Inferior parietal cortex (tissue), 1 donor: ENCODE measurements around the gene CST7.

Experiments used
- DNase-seq: peaks from one replicate; pipeline ENCODE4 v3.0.0-alpha.2; 2016; ENCODE audit errors: extremely low spot score

The CST7 gene

DNA sequence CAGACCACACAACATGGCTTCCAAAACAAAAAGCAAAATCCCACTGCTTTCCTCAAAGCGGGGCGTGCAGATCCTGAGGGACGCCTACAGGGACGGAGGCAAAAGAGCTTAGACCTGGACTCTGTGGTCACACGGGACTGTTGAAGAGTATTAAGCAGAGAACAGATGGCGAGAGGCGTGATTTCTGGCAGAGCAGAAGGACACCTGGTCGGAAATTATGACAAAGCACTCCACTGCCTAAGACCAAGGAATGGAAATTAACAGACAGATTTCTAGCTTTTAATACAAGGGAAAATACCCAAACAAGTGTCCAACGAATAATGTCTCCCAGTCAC, 15.4 kb downstream of the CST7 start:
- DNase-seq: no peak

DNA sequence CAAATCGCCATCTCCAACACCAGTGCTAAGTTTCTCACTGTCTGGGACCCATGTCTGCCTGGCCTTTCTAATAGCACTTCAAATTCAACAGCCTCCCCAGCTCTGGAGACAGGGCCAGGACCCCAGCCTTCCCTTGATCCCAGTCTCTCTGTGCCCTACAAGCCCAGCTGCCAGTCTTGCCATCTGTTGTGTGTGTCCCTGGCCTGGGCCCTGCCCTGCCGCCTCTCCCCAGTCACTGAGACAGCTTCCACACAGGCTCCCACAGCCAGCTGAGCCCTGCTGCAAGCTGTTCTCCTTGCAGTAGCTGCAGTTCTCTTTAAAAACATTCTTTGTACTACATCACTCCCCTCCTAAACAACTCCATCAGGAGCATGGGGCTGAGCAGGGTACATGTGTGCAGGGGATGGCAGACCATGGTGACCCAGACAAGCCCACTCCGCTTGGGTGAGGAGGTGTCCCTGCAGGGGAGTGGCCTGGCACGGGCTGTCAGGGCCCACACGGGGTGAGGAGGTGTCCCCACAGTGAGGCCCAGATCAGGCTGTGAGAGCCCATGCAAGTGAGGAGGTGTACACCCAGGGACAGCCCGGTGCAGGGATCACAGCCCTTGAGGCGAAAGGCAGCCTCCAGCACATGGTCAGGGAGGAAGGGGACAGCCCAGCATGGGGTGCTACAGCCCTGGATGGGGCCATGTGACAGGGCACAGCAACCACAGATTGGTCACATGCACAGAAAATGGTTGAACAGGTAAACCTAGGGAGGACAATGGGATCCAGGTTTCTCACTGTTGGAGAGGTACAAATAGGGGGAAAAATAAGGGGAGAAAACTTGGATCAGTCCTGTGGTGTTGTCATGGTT, 16.2 kb downstream of the CST7 start:
- no peak for DNase-seq

DNA sequence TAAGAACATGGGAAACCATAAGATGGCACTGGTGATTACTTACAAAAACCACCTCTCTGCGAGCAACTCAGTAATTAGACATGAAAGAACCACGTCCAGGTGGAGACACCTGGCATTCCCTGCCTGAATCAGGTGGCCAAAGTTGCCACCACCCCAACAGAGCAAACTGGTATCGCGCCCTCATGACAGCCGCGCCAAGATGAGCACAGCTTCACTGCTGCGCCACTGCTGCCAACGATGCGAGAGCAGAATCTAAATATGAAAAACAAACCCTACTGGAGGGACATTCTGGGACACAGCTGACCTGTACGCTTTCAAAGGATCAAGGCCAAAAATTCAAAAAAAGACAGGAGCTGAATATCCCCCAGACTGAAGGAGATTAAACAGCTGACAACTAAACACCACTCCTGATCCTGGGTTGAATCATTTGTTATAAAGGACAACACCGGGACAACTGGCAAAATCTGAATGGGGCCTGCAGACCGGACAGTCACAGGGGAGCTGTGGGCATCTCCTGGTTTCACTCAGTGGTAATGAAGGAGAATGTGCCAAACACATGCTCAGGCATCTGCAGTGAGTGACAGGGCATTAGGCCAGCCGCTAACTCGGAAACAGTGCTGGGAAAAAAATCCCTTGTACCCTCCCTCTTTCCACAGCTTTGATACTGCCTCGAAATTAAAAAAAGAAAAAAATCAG, 17.4 kb downstream of the CST7 start:
- DNase-seq: no peak

DNA sequence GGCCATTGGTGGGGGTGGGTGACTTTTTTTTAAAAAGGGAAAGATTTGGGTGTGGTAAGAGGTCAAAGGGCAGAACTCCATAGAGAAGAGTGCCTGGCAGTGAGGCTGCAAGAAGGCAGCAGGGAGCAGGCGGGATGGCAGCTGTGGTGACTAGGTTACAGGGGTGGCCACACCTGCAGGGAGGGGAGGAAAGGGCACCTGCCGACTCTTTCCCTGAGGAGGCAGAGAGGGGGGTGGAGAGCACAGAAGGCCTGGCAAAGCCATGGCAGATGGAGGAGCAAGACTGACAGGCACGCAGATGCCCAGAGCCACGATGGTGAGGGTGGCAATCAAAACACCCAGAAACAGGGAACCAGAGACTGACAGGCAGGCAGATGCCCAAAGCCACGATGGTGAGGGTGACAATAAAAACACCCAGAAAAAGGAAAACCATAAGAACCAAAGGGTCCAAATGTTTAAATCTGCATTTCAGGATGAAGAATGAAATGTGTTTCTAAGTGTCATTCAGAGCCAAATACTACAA, 19.3 kb downstream of the CST7 start:
- no peak for DNase-seq

DNA sequence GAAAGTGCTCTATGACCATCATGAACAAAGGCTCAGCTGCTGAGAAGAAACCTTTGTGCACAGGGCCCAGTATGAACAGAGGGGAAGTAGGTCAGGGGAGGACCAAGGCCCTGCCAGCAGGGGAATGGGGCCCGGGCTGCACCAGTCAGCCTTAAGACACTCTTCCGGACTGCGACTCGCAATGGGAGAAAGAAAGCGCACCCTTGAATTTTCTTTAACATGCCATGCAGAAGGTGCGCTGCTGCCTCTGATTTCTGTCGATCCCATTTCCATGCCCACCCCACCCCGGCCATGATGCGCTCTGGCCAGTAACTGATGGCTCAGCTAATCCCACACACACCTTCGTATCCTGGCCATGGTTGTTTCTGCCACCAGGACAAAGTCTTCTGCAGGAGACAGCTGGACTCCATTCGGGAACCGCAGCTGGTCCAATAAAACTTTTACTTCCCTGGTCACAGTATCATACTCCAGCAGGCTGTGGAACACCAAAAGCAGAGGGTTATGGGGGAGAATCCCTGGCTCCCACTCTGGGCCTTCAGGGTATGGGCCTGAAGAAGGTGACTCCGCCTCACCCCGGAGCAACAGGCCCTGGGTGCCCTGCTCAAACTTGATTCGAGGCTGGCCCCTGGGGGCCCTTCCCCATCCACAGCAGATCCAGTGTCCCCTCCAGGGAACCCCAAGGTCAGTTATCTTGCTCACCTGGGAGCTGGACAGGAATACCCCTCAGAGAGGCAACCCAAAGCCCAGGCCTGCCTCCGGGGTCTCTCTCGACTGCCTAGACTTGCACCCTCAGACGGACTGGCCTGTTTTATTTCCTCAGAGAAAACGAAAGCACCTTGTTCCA, 20.3 kb downstream of the CST7 start:
- DNase-seq: no peak

DNA sequence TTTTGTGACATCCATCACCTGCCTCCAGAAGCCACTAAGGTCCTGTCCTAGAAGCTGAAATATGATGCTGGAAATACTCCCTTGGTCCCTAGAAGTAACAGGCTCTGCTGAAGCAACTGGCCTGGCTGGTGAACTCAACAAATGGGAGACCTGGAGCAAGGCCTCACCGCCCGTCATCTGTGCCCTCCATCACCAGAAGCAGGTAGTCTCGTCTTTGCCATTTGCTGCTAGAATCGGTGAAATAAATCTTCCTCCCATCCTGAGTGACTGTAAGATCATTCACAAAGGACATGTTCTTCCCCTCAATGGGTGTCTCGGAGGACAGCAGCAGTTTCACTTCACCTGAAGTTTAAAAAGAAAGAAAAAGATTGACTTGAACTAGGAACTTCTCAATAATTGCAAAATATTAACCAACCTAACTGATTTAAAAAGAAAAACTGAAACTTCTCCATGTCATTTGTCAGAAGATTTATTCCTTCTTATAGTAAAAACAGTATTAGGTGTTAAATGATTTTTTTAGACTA, 21.0 kb downstream of the CST7 start:
- DNase-seq: no peak

DNA sequence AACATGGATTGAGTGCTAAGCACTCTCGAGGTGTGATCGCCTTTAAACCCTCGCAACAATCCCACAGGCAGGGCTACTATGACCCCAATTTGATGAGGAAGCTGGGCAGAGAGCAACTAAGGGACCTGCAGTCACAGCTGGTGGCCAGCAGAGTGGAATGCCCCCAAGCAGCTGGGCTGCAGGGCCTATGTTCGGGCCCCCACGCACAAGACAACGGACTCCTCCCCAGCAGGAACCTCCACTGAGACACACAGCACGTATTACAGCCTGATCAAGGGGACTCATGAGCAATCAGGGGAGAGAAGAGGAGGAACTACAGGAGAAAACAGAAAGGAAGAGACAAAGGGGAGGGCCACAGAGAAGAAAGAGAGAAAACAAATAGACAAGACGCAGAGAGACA, 21.7 kb downstream of the CST7 start:
- DNase-seq: no peak

DNA sequence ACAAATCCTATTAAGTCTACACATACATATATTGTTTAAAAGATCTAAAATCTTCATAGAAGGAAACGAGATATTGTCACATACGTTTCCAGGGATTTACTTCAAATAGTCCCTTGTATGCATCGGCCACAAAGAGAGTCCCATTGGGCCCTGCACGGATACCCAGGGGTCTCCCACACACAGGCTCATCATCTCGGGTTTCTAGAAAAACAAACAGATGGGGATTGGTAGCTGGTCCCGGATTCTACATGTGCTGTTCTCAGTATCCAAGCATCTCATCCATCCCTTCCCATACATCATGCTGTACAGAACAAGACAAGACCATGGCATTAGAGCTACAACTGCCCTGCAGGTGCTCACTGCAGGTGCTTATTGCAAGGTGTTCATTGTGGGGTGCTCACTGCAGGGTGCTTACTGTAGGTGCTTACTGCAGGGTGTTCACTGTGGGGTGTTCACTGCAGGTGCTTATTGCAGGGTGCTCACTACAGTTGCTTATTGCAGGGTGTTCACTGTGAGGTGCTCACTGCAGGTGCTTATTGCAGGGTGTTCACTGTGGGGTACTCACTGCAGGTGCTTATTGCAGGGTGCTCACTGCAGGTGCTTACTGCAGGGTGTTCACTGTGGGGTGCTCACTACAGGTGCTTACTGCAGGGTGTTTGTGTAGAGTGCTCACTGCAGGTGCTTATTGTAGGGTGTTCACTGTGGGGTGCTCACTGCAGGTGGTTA, 22.5 kb downstream of the CST7 start:
- DNase-seq: no peak

DNA sequence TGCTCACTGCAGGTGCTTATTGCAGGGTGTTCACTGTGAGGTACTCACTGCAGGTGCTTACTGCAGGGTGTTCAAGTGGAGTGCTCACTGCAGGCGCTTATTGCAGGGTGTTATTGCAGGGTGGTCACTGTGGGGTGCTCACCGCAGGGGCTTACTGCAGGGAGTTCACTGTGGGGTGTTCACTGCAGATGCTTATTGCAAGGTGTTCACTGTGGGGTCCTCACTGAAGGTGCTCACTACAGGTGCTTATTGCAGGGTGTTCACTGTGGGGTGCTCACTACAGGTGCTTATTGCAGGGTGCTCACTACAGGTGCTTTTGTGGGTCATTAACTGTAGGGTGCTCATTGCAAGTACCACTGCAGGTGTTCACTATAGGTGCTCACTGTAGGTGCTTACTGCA, 23.3 kb downstream of the CST7 start:
- no peak for DNase-seq

DNA sequence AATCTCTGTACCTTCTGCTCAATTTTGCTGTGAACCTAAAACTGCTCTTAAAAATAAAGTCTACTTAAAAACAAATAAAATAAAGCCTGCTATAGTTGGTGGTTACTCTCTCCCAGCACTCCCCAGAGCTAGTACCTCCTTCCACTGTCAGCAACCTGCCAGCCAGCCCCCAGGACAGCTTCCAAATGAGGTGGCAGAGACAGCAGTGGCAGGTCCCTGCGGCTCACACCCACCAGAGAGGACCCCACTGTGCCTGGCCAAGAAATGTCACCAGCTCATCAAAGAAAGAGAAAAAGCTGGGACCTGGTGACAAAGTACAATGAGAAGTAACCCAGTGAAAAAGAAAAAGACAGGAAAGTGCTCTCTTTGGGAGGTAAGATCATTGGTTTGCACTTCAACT, 28.3 kb downstream of the CST7 start:
- DNase-seq: no peak

DNA sequence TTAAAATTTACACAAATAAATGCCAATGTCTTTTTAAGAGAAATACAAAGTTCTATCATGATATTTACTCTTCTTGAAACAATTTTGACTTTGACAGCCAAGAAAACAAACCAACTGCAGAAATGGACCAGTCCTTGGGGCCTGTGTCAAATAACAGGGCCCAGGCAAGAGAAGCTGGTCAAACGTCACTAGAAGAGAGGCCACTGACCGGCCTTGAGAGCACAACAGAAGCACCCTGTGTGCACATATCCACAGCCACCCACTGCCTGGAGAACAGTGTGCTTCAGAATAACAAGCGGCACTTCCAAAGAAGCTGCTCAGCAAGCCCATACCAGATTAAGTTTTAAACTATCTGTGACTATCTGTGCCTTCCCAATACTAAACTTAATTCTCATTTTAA, 28.7 kb downstream of the CST7 start:
- DNase-seq: no peak

DNA sequence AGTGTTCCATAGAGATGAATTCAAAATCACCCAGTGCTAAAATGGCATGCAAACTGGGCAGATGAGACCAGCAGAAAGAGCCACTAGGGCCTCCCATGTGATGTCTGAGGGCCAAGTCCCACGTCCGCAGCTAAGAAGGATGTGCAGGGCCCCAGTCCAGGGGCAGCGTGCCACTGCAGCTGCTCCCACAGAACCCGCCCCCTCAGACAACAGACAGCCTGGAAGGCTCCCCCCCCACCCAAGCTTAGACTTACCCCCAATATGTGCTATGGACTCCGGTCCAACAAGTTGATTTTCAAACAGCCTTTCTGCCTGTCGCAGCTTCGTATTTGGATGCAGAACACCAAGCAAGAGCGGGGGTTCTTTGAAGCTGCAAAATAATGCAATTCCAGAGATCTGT, 29.4 kb downstream of the CST7 start:
- peak; percentile 68 for DNase-seq

DNA sequence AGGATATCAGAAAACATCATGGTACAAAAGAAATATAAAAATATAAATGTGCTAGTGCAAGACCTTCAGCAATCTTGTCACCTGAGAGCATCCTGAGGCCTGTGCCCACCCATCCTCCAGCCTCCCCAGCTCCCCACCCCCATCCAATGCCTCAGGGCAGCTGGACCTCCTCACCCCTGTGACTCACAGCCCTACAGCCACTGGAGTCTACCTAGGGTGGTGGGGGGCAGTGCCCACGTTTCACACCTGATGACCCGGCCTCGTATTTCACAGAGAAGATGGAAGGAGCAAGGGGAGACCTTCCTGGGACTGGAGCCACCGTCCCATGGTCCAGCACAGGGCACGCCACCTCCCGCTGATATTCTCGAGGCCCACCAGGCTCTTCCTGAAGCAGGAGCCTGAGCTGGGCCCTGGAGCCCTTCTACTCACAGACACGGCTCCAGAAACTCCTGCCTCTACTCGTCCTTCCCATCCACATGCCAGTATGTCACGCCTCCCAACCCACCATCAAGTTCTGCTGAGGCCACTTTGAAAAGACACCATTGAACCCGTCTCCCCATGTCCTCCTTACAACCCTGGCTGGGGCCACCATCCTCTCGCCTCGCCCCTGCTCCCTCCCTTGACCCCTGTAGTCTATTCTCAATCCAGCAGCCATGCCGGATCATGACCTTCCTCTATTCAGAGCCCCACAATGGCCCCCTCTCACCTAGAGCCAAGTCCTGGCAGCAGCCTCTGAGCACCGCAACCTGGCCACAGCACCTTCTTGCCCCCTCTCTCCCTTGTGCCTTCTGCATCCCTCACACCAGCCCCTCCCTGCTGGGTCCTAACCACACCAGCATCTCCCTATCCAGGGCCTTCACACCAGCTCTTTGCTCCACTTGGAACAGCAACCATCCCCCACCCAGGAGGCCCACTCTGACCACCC, 30.2 kb downstream of the CST7 start:
- no peak for DNase-seq

DNA sequence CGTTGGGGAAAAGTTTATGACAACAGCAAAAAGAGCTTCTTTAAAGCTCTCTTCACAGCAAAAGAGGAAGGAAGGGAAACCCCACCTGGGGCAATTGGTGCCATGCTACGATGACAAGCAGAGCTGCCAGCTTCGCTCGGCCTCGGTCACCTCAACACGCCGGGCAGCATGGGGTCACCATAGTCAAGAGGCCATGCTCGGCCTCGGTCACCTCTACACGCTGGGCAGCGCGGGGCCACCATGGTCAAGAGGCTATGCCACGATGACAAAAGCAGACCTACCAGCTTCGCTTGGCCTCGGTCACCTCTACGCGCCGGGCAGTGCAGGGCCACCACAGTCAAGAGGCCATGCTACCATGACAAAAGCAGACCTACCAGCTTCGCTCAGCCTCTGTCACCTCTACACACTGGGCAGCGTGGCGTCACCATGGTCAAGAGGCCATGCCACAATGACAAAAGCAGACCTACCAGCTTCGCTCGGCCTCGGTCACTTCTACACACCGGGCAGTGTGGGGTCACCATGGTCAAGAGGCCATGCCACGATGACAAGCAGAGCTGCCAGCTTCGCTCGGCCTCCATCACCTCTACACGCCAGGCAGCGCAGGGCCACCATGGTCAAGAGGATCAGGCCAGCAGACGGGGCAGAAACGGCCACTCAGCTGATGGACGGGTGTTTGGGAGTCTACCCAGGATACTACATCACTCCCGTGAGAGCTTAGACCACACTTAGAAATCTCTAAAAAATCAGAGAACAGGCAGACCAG, 31.4 kb downstream of the CST7 start:
- DNase-seq: no peak

DNA sequence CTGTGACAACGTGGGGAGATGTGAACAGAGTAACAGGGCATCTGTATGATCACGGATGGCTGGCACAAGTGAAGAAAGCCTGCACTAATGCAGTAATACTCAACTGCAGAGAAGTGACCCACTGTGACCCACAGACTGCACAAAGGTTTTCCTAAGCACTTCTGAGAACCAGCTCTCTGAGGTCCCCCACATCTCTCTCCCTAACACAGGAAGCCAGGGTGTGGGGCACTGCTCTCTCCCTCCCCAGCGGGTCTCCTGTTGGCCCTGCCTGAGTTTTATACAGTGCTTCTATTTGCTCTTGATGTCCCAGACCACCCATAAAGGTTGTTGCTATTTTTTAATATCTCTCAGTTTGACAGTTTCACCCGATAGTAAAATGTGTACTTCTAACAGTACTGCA, 32.2 kb downstream of the CST7 start:
- DNase-seq: no peak

DNA sequence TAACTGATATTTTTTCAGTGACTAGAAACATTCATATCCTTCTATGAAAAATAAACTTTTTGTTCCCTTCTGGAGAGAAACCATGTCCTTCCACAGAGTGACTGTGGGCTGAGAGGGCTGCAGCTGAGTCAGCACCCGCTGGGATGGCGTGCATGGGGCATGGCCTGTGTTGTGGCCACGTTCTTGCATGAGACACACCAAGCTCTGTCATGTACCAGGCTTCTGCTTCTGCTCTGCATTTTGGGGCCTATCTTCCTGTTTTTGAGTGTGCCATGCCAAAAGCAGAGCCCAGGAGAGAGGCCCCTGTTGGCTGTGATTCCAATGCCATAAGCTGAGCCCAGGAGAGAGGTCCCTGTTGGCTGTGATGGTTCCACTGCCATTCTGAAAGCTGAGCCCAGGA, 32.7 kb downstream of the CST7 start:
- no peak for DNase-seq

DNA sequence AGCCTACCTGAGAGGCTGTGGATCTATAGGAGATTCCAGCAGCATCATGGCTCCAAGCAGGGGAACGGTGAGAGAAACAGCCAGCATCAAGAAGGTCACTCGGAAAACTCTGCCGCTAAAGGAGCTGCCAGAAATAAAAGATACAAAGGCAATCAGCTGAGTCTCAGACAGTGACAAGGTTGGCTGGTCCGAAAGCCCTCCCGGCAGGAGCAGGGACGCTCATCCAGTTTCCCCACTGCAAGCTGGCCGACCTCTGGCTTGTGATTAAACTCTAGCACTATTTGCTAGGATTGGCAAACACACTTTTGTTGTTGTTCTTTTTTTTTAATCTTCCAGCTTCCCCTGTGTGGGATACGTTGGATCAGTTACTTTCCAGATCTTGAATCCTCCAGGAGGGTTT, 34.8 kb downstream of the CST7 start:
- DNase-seq: no peak

DNA sequence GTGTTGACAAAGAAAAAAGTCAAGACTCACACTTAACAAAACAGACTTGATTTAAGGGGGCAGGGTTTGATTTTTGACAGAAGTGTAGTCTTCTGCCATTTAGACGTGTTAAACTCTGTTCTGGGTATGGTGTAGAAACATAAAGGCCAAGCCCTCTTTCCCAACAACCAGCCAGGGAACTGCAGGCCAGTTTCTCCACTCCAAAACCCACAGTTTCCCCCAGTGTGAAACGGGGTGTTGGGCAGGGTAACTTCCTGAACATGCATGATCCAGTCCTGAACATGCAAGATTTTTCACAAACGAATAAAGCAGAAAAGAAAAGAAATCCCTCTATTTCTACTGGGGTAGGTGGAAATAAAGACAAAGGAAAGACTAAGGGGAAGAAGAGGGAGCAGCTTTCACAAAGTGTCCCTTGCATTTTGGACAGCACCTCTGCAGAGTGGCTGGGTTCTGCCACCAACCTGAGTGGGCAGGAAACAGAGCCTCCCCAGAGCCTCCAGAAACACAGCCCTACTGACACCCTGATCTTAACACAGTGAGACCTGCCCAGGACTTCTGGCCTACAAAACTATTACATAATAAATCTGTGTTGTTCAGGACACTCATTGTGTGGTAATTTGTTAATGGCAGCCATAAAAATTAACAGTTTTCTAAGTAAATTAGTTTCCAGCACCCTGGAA, 36.0 kb downstream of the CST7 start:
- no peak for DNase-seq

DNA sequence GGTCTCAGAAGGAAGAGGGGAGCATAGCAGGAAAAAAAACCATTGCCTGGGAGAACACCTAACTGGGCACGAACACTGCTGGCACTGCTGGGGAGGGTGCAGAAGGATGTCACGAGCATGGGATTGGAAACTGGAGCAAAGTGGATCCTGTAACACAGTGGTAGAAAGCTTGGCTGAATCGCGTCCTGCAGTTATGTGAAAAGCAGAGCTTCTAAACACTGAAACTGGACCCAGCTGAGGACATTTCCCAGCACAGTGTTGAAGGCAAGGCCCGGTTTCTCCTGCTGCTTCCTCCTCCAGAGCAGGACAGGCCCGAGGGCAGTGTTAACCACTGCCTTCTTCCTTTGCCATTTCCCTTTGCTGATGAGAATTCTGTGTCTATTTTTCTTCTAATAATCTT, 36.7 kb downstream of the CST7 start:
- no peak for DNase-seq
